ENCODE data around the gene APCDD1. TPM values are rescaled to one million over a fixed set of nuclear protein-coding genes. Genes with fewer than 3 reads are reported as not detected.

Gene APCDD1
- total RNA-seq, 1 experiment from 2014 or later = 0.54 TPM

GRCh38 chr18:10514601-10515000, 60.2 kb downstream of the APCDD1 start:
- BruUV-seq (replicated peaks) = no TSS peak
- TF ChIP-seq, protein P1, sequence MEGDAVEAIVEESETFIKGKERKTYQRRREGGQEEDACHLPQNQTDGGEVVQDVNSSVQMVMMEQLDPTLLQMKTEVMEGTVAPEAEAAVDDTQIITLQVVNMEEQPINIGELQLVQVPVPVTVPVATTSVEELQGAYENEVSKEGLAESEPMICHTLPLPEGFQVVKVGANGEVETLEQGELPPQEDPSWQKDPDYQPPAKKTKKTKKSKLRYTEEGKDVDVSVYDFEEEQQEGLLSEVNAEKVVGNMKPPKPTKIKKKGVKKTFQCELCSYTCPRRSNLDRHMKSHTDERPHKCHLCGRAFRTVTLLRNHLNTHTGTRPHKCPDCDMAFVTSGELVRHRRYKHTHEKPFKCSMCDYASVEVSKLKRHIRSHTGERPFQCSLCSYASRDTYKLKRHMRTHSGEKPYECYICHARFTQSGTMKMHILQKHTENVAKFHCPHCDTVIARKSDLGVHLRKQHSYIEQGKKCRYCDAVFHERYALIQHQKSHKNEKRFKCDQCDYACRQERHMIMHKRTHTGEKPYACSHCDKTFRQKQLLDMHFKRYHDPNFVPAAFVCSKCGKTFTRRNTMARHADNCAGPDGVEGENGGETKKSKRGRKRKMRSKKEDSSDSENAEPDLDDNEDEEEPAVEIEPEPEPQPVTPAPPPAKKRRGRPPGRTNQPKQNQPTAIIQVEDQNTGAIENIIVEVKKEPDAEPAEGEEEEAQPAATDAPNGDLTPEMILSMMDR (IDR thresholded peaks at IDR 0.05; ENCODE audit: unreplicated experiment) = no peak
- no peaks in the 10 kb centered on the region for H3K27me3 Mint-ChIP-seq (ENCODE audit: insufficient read depth, unreplicated experiment)
- H3K27ac Mint-ChIP-seq (ENCODE audit: low read depth, unreplicated experiment) = no peak overlapping the region
- ChIA-PET CTCF (interaction anchor here (8.8 kb wide), 1 partner anchor 543 kb away, joined by 167 read pairs; no protein-coding TSS in a partner anchor), POLR2A (interaction anchor here (0.6 to 1.3 kb wide), 3 partner anchors 8 to 629 kb away, joined by 3 read pairs; partner anchors contain the start of gene TXNDC2)
- H3K9me3 Mint-ChIP-seq (ENCODE audit: unreplicated experiment) = no peaks in the 10 kb centered on the region
- no peaks in the 10 kb centered on the region for H3K36me3 Mint-ChIP-seq (ENCODE audit: insufficient read depth, unreplicated experiment)
- H3K4me3 Mint-ChIP-seq (ENCODE audit: unreplicated experiment) = no peak overlapping the region
- intact Hi-C loops (cut with micrococcal nuclease) = no loop called here
- no peak for DNase-seq (ENCODE audit: unreplicated experiment)
- peaks cover 6% of the 10 kb centered on the region for H3K4me1 Mint-ChIP-seq (ENCODE audit: insufficient read depth, unreplicated experiment)

DNA sequence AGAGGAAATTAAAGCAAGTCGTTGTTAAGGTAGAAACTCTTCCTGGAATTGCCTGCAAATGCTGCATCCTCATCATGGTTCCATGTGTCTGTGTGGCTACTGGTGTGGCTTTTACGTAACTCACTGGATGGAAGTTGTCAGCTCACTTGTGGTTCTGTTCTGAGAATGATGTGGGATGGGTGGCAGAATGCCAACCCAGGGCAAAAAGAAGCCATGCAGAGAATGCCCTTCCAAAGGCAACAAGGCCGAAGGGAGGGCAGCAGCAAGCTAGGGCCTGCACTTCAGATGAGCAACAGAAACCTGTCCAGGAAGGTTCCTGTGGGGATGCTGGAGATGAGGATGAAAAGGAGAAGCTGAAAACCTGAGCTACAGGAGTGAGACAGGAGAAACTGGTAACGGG, 61.0 kb downstream of the APCDD1 start:
- no peaks in the 10 kb centered on the region for H3K9me3 Mint-ChIP-seq (ENCODE audit: unreplicated experiment)
- H3K27ac Mint-ChIP-seq (ENCODE audit: low read depth, unreplicated experiment) = no peak overlapping the region
- CTCF ChIA-PET = interaction anchor here (0.6 to 8.8 kb wide), 2 partner anchors 78 to 544 kb away, joined by 3 to 167 read pairs; no protein-coding TSS in a partner anchor
- no TSS peak for BruUV-seq (replicated peaks)
- H3K36me3 Mint-ChIP-seq (ENCODE audit: insufficient read depth, unreplicated experiment) = no peaks in the 10 kb centered on the region
- H3K27me3 Mint-ChIP-seq (ENCODE audit: insufficient read depth, unreplicated experiment) = no peaks in the 10 kb centered on the region
- no peak for DNase-seq (ENCODE audit: unreplicated experiment)
- H3K4me1 Mint-ChIP-seq (ENCODE audit: insufficient read depth, unreplicated experiment) = peaks cover 6% of the 10 kb centered on the region
- intact Hi-C loops (cut with micrococcal nuclease) = no loop called here
- TF ChIP-seq, protein P1 (IDR thresholded peaks at IDR 0.05; ENCODE audit: unreplicated experiment) = no peak
- POLR2A ChIA-PET = interaction anchor here (0.6 to 1.3 kb wide), 3 partner anchors 10 to 549 kb away, joined by 3 to 4 read pairs (median 3); partner anchors contain the start of gene NAPG
- no peak overlapping the region for H3K4me3 Mint-ChIP-seq (ENCODE audit: unreplicated experiment)

DNA sequence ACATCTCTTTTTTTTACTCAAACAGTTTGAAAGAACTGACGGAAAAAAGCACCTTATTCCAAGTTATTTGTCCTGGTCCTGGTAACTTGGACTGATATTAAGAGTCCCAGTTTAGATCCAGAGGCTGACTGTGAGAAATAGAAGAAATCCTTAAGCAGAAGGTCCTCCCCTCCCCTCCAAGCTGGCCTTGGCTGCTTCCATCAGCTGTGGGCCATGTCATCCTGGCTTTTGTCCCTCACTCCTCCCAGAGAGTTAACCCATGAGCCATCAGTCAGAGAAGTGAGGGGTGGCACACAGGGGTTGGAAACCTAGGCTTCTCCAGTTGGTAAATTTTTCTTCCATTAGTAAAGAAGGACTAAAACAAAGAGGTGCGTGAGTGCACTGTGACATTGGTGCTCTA, 61.6 kb downstream of the APCDD1 start:
- H3K4me1 Mint-ChIP-seq (ENCODE audit: insufficient read depth, unreplicated experiment) = peaks cover 6% of the 10 kb centered on the region
- CTCF ChIA-PET = interaction anchor here (0.6 to 8.8 kb wide), 2 partner anchors 78 to 545 kb away, joined by 3 to 167 read pairs; no protein-coding TSS in a partner anchor
- no peak for DNase-seq (ENCODE audit: unreplicated experiment)
- H3K36me3 Mint-ChIP-seq (ENCODE audit: insufficient read depth, unreplicated experiment) = no peaks in the 10 kb centered on the region
- BruUV-seq (replicated peaks) = no TSS peak
- POLR2A ChIA-PET = interaction anchor here (1.1 to 1.3 kb wide), 2 partner anchors 9 to 83 kb away, joined by 3 to 4 read pairs; partner anchors contain the start of gene NAPG
- H3K9me3 Mint-ChIP-seq (ENCODE audit: unreplicated experiment) = no peaks in the 10 kb centered on the region
- H3K27me3 Mint-ChIP-seq (ENCODE audit: insufficient read depth, unreplicated experiment) = no peaks in the 10 kb centered on the region
- no peak overlapping the region for H3K27ac Mint-ChIP-seq (ENCODE audit: low read depth, unreplicated experiment)
- intact Hi-C loops (cut with micrococcal nuclease) = no loop called here
- TF ChIP-seq, protein P1 (IDR thresholded peaks at IDR 0.05; ENCODE audit: unreplicated experiment) = no peak
- H3K4me3 Mint-ChIP-seq (ENCODE audit: unreplicated experiment) = no peak overlapping the region

DNA sequence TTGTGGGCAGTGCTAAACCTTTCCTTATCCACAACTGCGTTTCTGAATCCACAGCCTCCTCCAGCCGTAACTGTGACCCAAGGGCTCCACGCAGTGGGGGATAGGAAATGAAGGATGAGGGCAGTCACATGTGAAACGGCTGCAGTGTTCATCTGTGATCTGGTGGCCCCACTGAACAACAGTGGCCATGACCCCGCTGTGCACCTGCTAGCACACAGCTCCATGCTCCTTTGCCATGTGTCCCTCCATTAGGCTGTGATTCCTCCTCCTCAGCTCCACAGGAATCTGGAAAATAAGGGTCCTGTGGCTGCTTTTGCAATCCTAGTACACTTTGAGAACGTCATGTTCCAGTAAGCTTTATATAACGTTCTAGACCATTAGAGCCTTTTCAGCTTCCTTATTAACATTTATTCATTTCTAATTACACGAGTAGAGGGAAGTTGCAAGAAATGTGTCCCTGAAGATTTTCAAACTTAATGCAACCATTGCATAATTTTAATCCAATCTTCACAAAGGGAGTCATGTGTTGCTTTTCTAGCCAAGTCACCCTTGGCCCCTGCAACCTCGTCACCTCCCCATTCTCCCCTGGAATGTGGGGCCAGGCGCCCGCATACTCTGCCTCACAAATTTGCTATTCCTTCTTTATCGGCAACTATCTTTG, 64.3 kb downstream of the APCDD1 start:
- ChIA-PET CTCF (interaction anchor here (0.7 to 8.8 kb wide), 12 partner anchors 77 to 547 kb away, joined by 3 to 167 read pairs (median 4); no protein-coding TSS in a partner anchor), POLR2A (interaction anchor here (0.6 to 4.9 kb wide), 6 partner anchors 241 to 1157 kb away, joined by 3 to 38 read pairs (median 3); no protein-coding TSS in a partner anchor)
- TF ChIP-seq, protein P1 (IDR thresholded peaks at IDR 0.05; ENCODE audit: unreplicated experiment) = no peak
- Mint-ChIP-seq H3K4me3 (ENCODE audit: unreplicated experiment) (no peak overlapping the region), H3K36me3 (ENCODE audit: insufficient read depth, unreplicated experiment) (no peaks in the 10 kb centered on the region), H3K27ac (ENCODE audit: low read depth, unreplicated experiment) (no peak overlapping the region), H3K4me1 (ENCODE audit: insufficient read depth, unreplicated experiment) (peaks cover 4% of the 10 kb centered on the region), H3K9me3 (ENCODE audit: unreplicated experiment) (no peaks in the 10 kb centered on the region), H3K27me3 (ENCODE audit: insufficient read depth, unreplicated experiment) (no peaks in the 10 kb centered on the region)
- no TSS peak for BruUV-seq (replicated peaks)
- DNase-seq (ENCODE audit: unreplicated experiment) = no peak
- intact Hi-C loops (cut with micrococcal nuclease) = no loop called here
